HG02610 (cell line): ENCODE data around the gene IFNA14.
"Not testable (repeated sequence)": the region's sequence is repeated elsewhere in the genome, so short reads cannot be mapped to it uniquely, and the experiment has no call there.

Experiments
- ATAC-seq: cut with Tn5 transposase; IDR thresholded peaks from one replicate; pipeline ENCODE4 v1.9.1; 2021; ENCODE audit warnings: mild to moderate bottlenecking, moderate library complexity; ENCODE audit not compliant: unreplicated experiment

IFNA14 gene

DNA sequence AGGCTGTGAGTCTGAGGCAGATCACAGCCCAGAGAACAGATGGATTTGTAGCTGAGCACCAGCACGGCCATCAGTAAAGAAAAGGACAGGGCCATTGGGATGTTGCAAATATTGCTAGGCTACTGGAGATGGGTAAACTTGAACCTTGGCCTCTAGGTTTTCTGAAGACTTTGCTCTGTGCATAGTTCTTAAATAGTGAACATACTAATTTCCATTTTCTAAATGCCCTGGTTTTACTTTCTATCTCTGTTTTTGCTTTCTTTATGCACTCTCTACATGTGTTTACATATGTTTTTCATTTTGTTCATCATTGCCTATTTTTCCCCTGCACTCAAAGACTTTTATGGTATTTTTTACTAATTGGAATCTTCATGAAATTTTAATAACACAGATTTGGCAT is 22.6 kb downstream of the IFNA14 start, which contains the start of gene IFNA16:
IFNA16 (minus strand) TSS at position 101 of the 400 bp plus-strand sequence; CDS start at position 95, 6 bp downstream.
- not testable (repeated sequence) for ATAC-seq

DNA sequence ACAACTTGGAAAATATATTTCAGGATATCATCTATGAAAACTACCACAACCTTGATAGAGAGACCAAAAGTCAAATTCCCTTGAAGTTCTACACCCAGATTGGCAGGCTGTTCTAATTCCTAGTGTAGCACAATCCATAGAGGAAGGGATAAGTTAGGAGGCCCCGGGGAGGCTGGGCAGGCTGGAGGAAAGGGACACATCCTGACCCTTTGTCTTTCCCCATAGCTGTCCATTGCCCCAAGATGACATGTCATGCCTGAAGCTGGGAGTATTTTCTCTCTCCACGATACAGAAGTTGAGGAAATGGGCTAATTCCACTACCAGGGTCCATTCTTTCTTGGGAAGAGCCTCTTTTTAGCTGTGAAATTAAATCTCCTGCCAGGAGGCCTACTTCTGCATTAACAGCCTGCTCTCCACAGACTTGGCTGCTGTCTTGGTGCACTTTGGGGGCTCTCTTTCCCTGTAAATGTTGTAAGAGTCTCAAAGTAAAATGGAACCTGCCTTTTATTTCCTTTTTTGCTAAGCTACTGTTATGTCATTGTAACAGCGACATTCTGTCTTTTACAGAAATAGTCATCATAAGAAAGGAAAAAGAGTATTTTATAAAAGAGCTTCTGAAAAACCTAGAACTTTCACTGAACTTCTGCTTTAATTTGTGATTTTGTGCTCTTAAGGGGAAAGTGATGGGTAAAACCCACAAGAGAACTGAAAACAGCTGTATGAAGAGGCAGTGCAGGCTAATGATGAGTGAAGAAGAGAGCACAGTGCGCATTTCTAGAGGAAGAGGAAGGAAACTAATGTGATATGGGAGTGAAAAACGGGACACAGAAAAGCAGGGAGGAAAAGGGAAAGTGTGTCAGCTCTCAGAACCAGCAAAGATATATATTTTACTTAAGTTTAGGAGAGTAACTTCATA is 26.1 kb downstream of the IFNA14 start:
- ATAC-seq: peak; percentile 90

DNA sequence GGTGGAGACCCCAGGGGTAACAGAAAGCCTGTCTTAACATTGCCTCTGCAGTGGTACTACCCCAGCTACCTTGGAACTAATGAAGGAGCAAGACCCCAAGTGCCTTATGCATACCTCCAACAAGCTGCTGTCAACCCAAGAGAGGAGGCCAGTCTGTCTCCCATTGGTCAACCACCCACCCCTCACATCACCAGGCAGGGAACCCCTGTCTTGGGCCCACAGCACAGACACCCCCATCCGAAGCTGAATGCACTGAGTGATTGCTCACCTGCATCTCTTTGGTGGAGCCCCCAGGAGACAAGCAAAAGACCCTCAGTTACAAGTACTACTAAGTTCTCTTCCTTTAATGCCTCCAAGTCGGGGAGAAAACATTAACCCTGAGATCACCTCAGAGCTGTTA is 27.6 kb downstream of the IFNA14 start:
- not testable (repeated sequence) for ATAC-seq

DNA sequence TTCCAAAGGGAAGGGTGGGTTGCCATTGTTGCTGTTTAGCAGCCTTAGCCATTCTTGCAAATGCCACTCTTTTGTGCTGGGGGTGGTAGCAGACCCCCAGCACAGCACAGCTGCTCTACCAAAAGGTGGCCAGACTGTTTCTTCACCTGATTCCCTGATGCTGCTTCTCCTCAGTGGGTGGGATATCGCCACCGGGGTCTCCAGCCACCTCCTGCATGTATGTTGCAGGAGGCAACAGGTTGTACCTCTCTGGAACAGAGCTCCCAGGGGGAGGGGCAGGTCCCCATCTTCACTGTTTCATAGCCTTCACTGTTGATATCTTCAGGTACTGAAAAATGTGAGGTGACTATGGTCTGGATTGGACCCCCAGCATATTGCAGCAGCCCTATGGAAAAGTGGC is 29.0 kb downstream of the IFNA14 start:
- not testable (repeated sequence) for ATAC-seq

DNA sequence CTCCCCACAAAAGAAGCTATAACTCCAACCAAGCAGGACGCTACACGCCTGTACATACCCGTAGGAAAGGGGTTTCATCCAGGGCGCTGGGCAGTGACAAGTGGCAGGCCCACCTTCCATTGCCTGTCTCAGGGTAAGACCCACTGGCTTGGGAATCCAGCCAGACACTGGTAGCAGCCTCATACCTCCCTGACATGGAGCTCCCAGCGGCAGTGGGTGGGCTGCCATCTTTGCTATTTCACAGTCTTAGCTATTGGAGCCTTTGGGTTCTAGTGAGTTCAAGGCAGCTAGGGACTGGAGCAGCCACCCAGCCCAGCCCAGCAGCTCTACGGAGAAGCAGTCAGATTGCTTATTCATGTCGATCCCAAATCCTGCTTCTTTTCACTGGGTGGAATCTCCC is 29.5 kb downstream of the IFNA14 start:
- no peak for ATAC-seq

DNA sequence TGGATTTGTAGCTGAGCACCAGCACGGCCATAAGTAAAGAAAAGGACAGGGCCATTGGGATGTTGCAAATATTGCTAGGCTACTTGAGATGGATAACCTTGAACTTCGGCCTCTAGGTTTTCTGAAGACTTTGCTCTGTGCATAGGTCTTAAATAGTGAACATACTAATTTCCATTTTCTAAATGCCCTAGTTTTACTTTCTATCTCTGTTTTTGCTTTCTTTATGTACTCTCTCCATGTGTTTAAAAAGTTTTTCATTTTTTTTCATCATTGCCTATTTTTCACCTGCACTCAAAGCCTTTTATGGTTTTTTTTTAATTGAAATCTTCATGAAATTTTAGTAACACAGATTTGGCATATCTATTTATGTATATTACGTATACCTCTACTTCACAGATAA is 32.8 kb downstream of the IFNA14 start, which contains the start of gene IFNA10:
IFNA10 (minus strand) TSS at position 101 of the 400 bp plus-strand sequence; CDS start at position 55, 46 bp downstream.
- ATAC-seq: not testable (repeated sequence)

DNA sequence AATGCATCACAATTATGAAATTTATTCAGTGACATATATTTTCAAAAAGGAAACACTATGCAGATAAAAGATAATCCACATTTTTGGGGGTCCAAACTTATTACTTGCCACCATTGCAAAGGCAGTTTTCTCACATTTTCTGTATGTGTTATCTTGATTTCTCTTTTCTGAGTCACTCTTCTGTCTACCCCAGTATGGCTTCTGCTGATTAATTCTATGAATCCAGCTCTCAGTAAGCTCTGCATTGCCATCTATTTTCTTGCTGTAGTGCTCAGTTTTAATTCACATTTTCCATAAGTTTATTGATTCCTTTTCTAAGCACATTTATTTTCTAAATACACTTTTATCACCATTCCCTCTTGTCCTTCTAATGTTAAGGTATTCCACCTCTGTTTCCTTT is 34.6 kb downstream of the IFNA14 start:
- no peak for ATAC-seq

DNA sequence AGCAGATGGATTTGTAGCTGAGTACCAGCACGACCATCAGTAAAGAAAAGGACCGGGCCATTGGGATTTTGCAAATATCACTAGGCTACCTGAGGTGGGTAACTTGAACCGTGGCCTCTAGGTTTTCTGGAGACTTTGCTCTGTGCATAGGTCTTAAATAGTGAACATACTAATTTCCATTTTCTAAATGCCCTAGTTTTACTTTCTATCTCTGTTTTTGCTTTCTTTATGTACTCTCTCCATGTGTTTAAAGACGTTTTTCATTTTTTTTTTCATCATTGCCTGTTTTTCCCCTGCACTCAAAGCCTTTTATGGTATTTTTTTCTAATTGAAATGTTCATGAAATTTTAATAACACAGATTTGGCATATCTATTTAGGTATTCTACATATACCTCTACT is 37.7 kb downstream of the IFNA14 start, which contains the start of gene IFNA7:
IFNA7 (minus strand) TSS at position 101 of the 400 bp plus-strand sequence; CDS start at position 61, 40 bp downstream.
- not testable (repeated sequence) for ATAC-seq

DNA sequence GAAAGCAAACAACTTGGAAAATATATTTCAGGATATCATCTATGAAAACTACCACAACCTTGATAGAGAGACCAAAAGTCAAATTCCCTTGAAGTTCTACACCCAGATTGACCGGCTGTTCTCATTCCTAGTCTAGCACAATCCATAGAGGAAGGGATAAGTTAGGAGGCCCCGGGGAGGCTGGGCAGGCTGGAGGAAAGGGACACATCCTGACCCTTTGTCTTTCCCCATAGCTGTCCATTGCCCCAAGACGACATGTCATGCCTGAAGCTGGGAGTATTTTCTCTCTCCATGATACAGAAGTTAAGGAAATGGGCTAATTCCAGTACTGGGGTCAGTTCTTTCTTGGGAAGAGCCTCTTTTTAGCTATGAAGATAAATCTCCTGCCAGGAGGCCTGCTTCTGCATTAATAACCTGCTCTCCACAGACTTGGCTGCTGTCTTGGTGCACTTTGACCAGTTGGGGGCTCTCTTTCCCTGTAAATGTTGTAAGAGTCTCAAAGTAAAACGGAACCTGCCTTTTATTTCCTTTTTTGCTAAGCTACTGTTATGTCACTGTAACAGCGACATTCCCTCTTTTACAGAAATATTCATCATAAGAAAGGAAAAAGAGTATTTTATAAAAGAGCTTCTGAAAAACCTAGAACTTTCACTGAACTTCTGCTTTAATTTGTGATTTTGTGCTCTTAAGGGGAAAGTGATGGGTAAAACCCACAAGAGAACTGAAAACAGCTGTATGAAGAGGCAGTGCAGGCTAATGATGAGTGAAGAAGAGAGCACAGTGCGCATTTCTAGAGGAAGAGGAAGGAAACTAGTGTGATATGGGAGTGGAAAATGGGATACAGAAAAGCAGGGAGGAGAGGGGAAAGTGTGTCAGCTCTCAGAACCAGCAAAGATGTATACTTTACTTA is 44.7 kb downstream of the IFNA14 start:
- peak; percentile 95 for ATAC-seq
